OCI-LY3 (cell line): ENCODE results near the gene SKIDA1.

Experiments used
- H2AFZ ChIP-seq: fragments of 200-600, 300-600 bp; shearing (Covaris generic); 2 replicates; pipeline ENCODE4 v1.6.0; 2014; ENCODE audit warnings: antibody characterized with exemption, low read depth, low read length
- H3K27ac ChIP-seq: fragments of 200-600, 300-600 bp; sonication (generic); 2 replicates; pipeline ENCODE4 v1.5.1; 2014; ENCODE audit warnings: mild to moderate bottlenecking, low read length, moderate library complexity, mixed read lengths
- H3K27me3 ChIP-seq: fragments of 200-600, 300-600 bp; sonication (generic); 2 replicates; pipeline ENCODE4 v1.6.1; 2014; ENCODE audit warnings: low read depth, low read length, mixed read lengths
- H3K36me3 ChIP-seq: fragments of 200-600, 300-600 bp; sonication (generic); replicated peaks from 2 replicates; pipeline ENCODE3; 2014; ENCODE audit warnings: low read depth, low read length, mixed read lengths
- H3K4me1 ChIP-seq: fragments of 300-600, 200-600 bp; sonication (generic); 2 replicates; pipeline ENCODE4 v1.6.1; 2014; ENCODE audit warnings: low read length, mixed read lengths
- H3K4me2 ChIP-seq: fragments of 200-600, 300-600 bp; sonication (generic); 2 replicates; pipeline ENCODE4 v1.6.1; 2014; ENCODE audit warnings: low read length, mixed read lengths
- H3K4me3 ChIP-seq: fragments of 300-600, 200-600 bp; sonication (generic); 2 replicates; pipeline ENCODE4 v1.5.1; 2014; ENCODE audit warnings: antibody characterized with exemption, mild to moderate bottlenecking, low read length, moderate library complexity
- H3K79me2 ChIP-seq: fragments of 300-600, 200-600 bp; shearing (Covaris generic); 2 replicates; pipeline ENCODE4 v1.6.1; 2014; ENCODE audit warnings: mild to moderate bottlenecking, low read length, mixed read lengths
- H3K9ac ChIP-seq: fragments of 300-600, 200-600 bp; shearing (Covaris generic); 2 replicates; pipeline ENCODE4 v1.6.0; 2014; ENCODE audit warnings: mild to moderate bottlenecking, low read length, moderate library complexity
- H3K9me3 ChIP-seq: fragments of 200-600, 300-600 bp; shearing (Covaris generic); 2 replicates; pipeline ENCODE4 v1.6.1; 2014; ENCODE audit warnings: low read length, mixed read lengths; ENCODE audit not compliant: insufficient read depth
- H4K20me1 ChIP-seq: fragments of 200-600, 300-600 bp; sonication (generic); 2 replicates; pipeline ENCODE4 v1.6.1; 2016; ENCODE audit warnings: low read length, mixed read lengths; ENCODE audit not compliant: insufficient read depth
- EZH2phosphoT487 ChIP-seq: fragments of 200-600 bp; shearing (Covaris generic); IDR thresholded peaks from 2 replicates; pipeline ENCODE4 v1.6.1; 2018; ENCODE audit warnings: antibody characterized with exemption, mixed run types, low read depth
- TF ChIP-seq, protein P1 (sequence below): fragments of 200-600, 300-600 bp; sonication (generic); IDR thresholded peaks from 2 replicates; pipeline ENCODE4 v1.5.1; 2014; ENCODE audit warnings: antibody characterized with exemption, low read length, low read depth

The SKIDA1 gene

GRCh38 chr10:21511095-21511570 is 14.3 kb downstream of the SKIDA1 start:
- TF ChIP-seq, protein P1, sequence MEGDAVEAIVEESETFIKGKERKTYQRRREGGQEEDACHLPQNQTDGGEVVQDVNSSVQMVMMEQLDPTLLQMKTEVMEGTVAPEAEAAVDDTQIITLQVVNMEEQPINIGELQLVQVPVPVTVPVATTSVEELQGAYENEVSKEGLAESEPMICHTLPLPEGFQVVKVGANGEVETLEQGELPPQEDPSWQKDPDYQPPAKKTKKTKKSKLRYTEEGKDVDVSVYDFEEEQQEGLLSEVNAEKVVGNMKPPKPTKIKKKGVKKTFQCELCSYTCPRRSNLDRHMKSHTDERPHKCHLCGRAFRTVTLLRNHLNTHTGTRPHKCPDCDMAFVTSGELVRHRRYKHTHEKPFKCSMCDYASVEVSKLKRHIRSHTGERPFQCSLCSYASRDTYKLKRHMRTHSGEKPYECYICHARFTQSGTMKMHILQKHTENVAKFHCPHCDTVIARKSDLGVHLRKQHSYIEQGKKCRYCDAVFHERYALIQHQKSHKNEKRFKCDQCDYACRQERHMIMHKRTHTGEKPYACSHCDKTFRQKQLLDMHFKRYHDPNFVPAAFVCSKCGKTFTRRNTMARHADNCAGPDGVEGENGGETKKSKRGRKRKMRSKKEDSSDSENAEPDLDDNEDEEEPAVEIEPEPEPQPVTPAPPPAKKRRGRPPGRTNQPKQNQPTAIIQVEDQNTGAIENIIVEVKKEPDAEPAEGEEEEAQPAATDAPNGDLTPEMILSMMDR, result no peak
- no peak for TF ChIP-seq EZH2phosphoT487
- Histone ChIP-seq H3K9me3 (no peaks in the 10 kb centered on the region), H3K27me3 (peaks cover 20% of the 10 kb centered on the region), H4K20me1 (no peaks in the 10 kb centered on the region), H3K4me1 (no peaks in the 10 kb centered on the region), H3K4me2 (no peak overlapping the region), H3K27ac (no peak overlapping the region), H3K4me3 (no peak overlapping the region), H2AFZ (no peak overlapping the region), H3K36me3 (no peaks in the 10 kb centered on the region), H3K9ac (no peak overlapping the region), H3K79me2 (no peaks in the 10 kb centered on the region)

DNA sequence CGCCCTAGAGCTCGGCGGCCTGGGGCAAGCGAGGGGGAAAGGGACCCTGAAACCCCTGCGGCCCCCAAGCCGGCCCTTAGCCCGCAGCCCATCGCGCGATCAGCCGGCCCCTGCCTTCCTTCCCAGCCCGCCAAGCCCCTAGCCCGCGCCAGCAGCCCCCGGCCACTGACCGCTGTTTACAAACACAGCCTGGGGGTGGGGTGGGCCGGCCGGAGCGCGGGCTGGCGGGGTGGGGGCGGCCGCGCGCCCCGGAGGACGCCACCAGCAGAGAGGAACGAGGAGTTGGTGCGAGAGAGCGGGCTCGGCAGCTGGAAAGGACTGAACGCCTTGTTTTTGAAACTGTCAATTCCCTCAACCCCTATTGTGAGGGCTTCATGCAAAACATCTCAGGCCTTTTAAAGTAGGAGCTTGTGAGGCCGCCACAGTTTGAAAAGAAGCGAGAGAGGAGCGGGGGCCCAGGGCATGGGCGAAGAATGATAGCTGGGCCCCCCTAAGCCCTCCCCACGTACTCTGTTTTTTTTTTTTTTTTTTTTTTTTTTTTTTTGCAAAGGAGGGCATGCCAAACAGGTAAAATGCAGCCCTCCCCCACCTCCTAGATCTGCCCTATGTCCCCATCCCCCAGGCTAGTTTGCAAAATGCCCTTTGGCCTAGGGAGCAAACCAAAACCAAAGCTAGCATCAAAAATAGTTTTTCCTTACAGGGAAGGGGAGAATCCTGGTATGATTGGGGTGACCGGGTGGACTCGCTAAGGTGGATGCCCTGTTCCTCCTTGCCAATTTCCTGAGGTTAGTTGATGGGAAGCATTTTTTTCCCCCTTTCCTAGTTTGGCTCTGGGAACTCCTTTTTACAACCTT is 15.0 kb downstream of the SKIDA1 start:
- Histone ChIP-seq H3K9me3 (no peaks in the 10 kb centered on the region), H3K36me3 (no peaks in the 10 kb centered on the region), H2AFZ (no peak overlapping the region), H3K4me3 (no peak overlapping the region), H3K9ac (no peak overlapping the region), H3K27me3 (peaks cover 20% of the 10 kb centered on the region; the same call in 1 of the 2 replicates), H3K4me2 (no peak overlapping the region), H3K79me2 (no peaks in the 10 kb centered on the region), H4K20me1 (no peaks in the 10 kb centered on the region), H3K4me1 (no peaks in the 10 kb centered on the region), H3K27ac (no peak overlapping the region)
- TF ChIP-seq, protein P1, result no peak
- TF ChIP-seq EZH2phosphoT487, result no peak

- Histone ChIP-seq H2AFZ (no peak overlapping the region), H3K79me2 (no peaks in the 10 kb centered on the region), H4K20me1 (no peaks in the 10 kb centered on the region), H3K36me3 (no peaks in the 10 kb centered on the region), H3K4me3 (no peak overlapping the region), H3K27ac (no peak overlapping the region), H3K9me3 (no peaks in the 10 kb centered on the region), H3K4me2 (no peak overlapping the region), H3K27me3 (peaks cover 14% of the 10 kb centered on the region; the same call in 1 of the 2 replicates), H3K9ac (no peak overlapping the region), H3K4me1 (no peaks in the 10 kb centered on the region)
- TF ChIP-seq, protein P1, result no peak
- TF ChIP-seq EZH2phosphoT487, result no peak
These were observed 15.9 kb downstream of the SKIDA1 start for GRCh38 chr10:21509341-21510240.
